OCI-M2 (cell line): ENCODE results near the gene DDB1.

Experiments
- DNase-seq: peaks from one replicate; lab custom pipeline; 2025; ENCODE audit not compliant: unreplicated experiment; lab: John Stamatoyannopoulos, UW

Gene DDB1

GRCh38 chr11:61337706-61338470, 5.0 kb upstream of the DDB1 start:
- DNase-seq, result no peak

- DNase-seq, result no peak
Measured at GRCh38 chr11:61336171-61336935, 3.4 kb upstream of the DDB1 start.

- DNase-seq, result no peak
Measured at GRCh38 chr11:61335355-61335710, 2.4 kb upstream of the DDB1 start.

GRCh38 chr11:61334434-61335354, 1.8 kb upstream of the DDB1 start:
- no peak for DNase-seq

- DNase-seq, result no peak
Measured at GRCh38 chr11:61333550-61334433, 887 bp upstream of the DDB1 start.

- no peak for DNase-seq
Measured at GRCh38 chr11:61332281-61332796, 566 bp downstream of the DDB1 start.

- DNase-seq, result no peak
Measured at GRCh38 chr11:61331651-61332050, 1.3 kb downstream of the DDB1 start.

GRCh38 chr11:61329871-61330270, 3.0 kb downstream of the DDB1 start:
- DNase-seq, result no peak

- DNase-seq, result no peak
Measured at GRCh38 chr11:61328351-61328750, 4.6 kb downstream of the DDB1 start.

GRCh38 chr11:61327669-61328071, 5.2 kb downstream of the DDB1 start:
- no peak for DNase-seq

GRCh38 chr11:61325649-61326414, 7.1 kb downstream of the DDB1 start:
- DNase-seq, result no peak

GRCh38 chr11:61315260-61315659, 17.6 kb downstream of the DDB1 start:
- no peak for DNase-seq

- DNase-seq, result no peak
Measured at GRCh38 chr11:61310749-61311148, 22.2 kb downstream of the DDB1 start.

- no peak for DNase-seq
Measured at GRCh38 chr11:61309739-61310138, 23.2 kb downstream of the DDB1 start.

- DNase-seq, result no peak
Measured at GRCh38 chr11:61309141-61309540, 23.8 kb downstream of the DDB1 start.

- DNase-seq, result no peak
Measured at GRCh38 chr11:61307354-61307753, 25.6 kb downstream of the DDB1 start.

- DNase-seq, result no peak
Measured at GRCh38 chr11:61306221-61306620, 26.7 kb downstream of the DDB1 start.

- DNase-seq, result no peak
Measured at GRCh38 chr11:61305417-61305816, 27.5 kb downstream of the DDB1 start.

GRCh38 chr11:61303725-61304124, 29.2 kb downstream of the DDB1 start:
- no peak for DNase-seq

GRCh38 chr11:61302550-61302949, 30.4 kb downstream of the DDB1 start:
- DNase-seq, result no peak
